ENCODE results near the gene MAP3K13.

GRCh38 chr3:185521349-185522138, 158.6 kb downstream of the MAP3K13 start:
- TF ChIP-seq CTCF (conservative IDR thresholded peaks at IDR 0.05 in 1 of 2, IDR thresholded peaks at IDR 0.05 in 1 of 2; ENCODE audit: low read depth in 1 of 2, low read length in 2 of 2) (no peak), EZH2 (IDR thresholded peaks at IDR 0.05; ENCODE audit: low read length, missing control alignments) (no peak)

Data from fibroblast of lung (primary cell).